Mesenchymal stem cell (in vitro differentiated cells and primary cell): Measurements from ENCODE around the gene DTNB.

Source experiments
- DNase-seq: peaks from one replicate; pipeline ENCODE4 v3.0.0-alpha.2; 2013
- H2AFZ ChIP-seq: one replicate; pipeline ENCODE4 v1.6.1; 2013; ENCODE audit warnings: low read depth, mild to moderate bottlenecking, control low read depth, inconsistent platforms, low read length, moderate library complexity
- H2AK5ac ChIP-seq: 2 replicates; pipeline ENCODE4 v1.6.1; 2013; ENCODE audit warnings: low read length, moderate library complexity, mild to moderate bottlenecking, inconsistent platforms; ENCODE audit not compliant: severe bottlenecking
- H2BK120ac ChIP-seq: one replicate; pipeline ENCODE4 v1.6.1; 2013; ENCODE audit warnings: low read depth, mild to moderate bottlenecking, inconsistent platforms, low read length, moderate library complexity
- H2BK12ac ChIP-seq, 2 experiments: one replicate each; pipeline ENCODE4 v1.6.1; 2013; ENCODE audit warnings: inconsistent platforms in 2 of 2, low read length in 2 of 2, mild to moderate bottlenecking in 2 of 2, moderate library complexity in 2 of 2, control low read depth in 1 of 2
- H2BK15ac ChIP-seq: one replicate; pipeline ENCODE4 v1.6.1; 2013; ENCODE audit warnings: mild to moderate bottlenecking, low read depth, inconsistent platforms; ENCODE audit not compliant: poor library complexity, severe bottlenecking
- H2BK5ac ChIP-seq: 2 replicates; pipeline ENCODE4 v1.6.1; 2013; ENCODE audit warnings: low read depth, mild to moderate bottlenecking, low read length, control low read depth, inconsistent platforms; ENCODE audit not compliant: poor library complexity, severe bottlenecking
- H3K14ac ChIP-seq, 2 experiments: one replicate each; pipeline ENCODE4 v1.6.1; 2013; ENCODE audit warnings: inconsistent platforms in 2 of 2, low read length in 2 of 2, control low read depth in 1 of 2, mild to moderate bottlenecking in 1 of 2, moderate library complexity in 1 of 2
- H3K18ac ChIP-seq, 2 experiments: one replicate each; pipeline ENCODE4 v1.6.1; 2013; ENCODE audit warnings: inconsistent platforms in 2 of 2, low read length in 2 of 2, control low read depth in 1 of 2, low read depth in 1 of 2, mild to moderate bottlenecking in 1 of 2
- H3K23ac ChIP-seq, 2 experiments: one replicate each; pipeline ENCODE4 v1.6.1; 2013; ENCODE audit warnings: inconsistent platforms in 2 of 2, low read length in 2 of 2, mild to moderate bottlenecking in 2 of 2, moderate library complexity in 2 of 2, control low read depth in 1 of 2
- H3K27ac ChIP-seq: 2 replicates; pipeline ENCODE4 v1.5.1; 2013; ENCODE audit warnings: mild to moderate bottlenecking, moderate library complexity, low read length, control low read depth, inconsistent platforms; ENCODE audit not compliant: poor library complexity, severe bottlenecking
- H3K27me3 ChIP-seq, 2 experiments: 2 replicates each; pipeline versions ENCODE4 v1.6.1 to v1.7.0; 2013; ENCODE audit warnings: low read length in 2 of 2, mild to moderate bottlenecking in 2 of 2, moderate library complexity in 2 of 2, control low read depth in 1 of 2, inconsistent platforms in 1 of 2; ENCODE audit not compliant: control insufficient read depth in 1 of 2, insufficient read depth in 1 of 2
- H3K36me3 ChIP-seq, 2 experiments: 2 replicates each; pipeline versions ENCODE4 v1.6.1 to v1.7.0; 2013; ENCODE audit warnings: low read length in 2 of 2, control low read depth in 1 of 2, inconsistent platforms in 1 of 2, low read depth in 1 of 2, mild to moderate bottlenecking in 1 of 2; ENCODE audit not compliant: insufficient read depth in 2 of 2, control insufficient read depth in 1 of 2
- H3K4ac ChIP-seq, 2 experiments: one replicate each; pipeline ENCODE4 v1.6.1; 2013; ENCODE audit warnings: inconsistent platforms in 2 of 2, low read length in 2 of 2, mild to moderate bottlenecking in 2 of 2, moderate library complexity in 2 of 2, control low read depth in 1 of 2, low read depth in 1 of 2
- H3K4me1 ChIP-seq: 2 replicates; pipeline ENCODE4 v1.6.1; 2013; ENCODE audit warnings: low read depth, low read length, control low read depth; ENCODE audit not compliant: control insufficient read depth, insufficient read depth
- H3K4me2 ChIP-seq: 2 replicates; pipeline ENCODE4 v1.6.1; 2013; ENCODE audit warnings: low read length, mild to moderate bottlenecking, inconsistent platforms; ENCODE audit not compliant: poor library complexity, severe bottlenecking
- H3K4me3 ChIP-seq, 2 experiments: 2 replicates each; pipeline versions ENCODE4 v1.5.1 to v1.7.0; 2013; ENCODE audit warnings: low read length in 2 of 2, mild to moderate bottlenecking in 2 of 2, control low read depth in 1 of 2, low read depth in 1 of 2; ENCODE audit not compliant: insufficient read depth in 1 of 2
- H3K79me1 ChIP-seq: replicated peaks from 2 replicates; pipeline ENCODE4 v1.6.1; 2013; ENCODE audit warnings: mild to moderate bottlenecking, control low read depth, low read length, inconsistent platforms; ENCODE audit not compliant: poor library complexity, severe bottlenecking
- H3K9ac ChIP-seq: 2 replicates; pipeline ENCODE4 v1.7.0; 2013; ENCODE audit warnings: mild to moderate bottlenecking, low read length, moderate library complexity
- H3K9me3 ChIP-seq: 2 replicates; pipeline ENCODE4 v1.7.0; 2013; ENCODE audit warnings: mild to moderate bottlenecking, low read length; ENCODE audit not compliant: control insufficient read depth
- H4K8ac ChIP-seq: one replicate; pipeline ENCODE4 v1.6.1; 2013; ENCODE audit warnings: inconsistent platforms, mild to moderate bottlenecking, low read length, moderate library complexity
- H4K91ac ChIP-seq: one replicate; pipeline ENCODE4 v1.6.1; 2013; ENCODE audit warnings: mild to moderate bottlenecking, low read length, inconsistent platforms
- WGBS: methylation state at CpG from one replicate; pipeline ENCODE4 v1.1.7; 2013; ENCODE audit warnings: mixed read lengths; 5-methylcytosine and 5-hydroxymethylcytosine counted together

The DTNB gene

GRCh38 chr2:25418944-25419677, 254.3 kb downstream of the DTNB start:
- Histone ChIP-seq H3K4me3 (no peak overlapping the region), H3K4ac (no peak overlapping the region), H4K91ac (no peak overlapping the region), H3K27me3 (no peaks in the 10 kb centered on the region), H3K14ac (no peak overlapping the region), H3K18ac (no peak overlapping the region), H2BK15ac (no peak overlapping the region), H3K4me2 (no peak overlapping the region), H3K36me3 (no peaks in the 10 kb centered on the region), H3K9ac (no peak overlapping the region), H2BK12ac (no peak overlapping the region), H2AFZ (no peak overlapping the region), H2BK120ac (no peak overlapping the region), H3K9me3 (no peaks in the 10 kb centered on the region), H2AK5ac (no peak overlapping the region), H3K23ac (no peak overlapping the region), H2BK5ac (no peak overlapping the region), H3K79me1 (no peaks in the 10 kb centered on the region), H4K8ac (no peak overlapping the region), H3K27ac (no peak overlapping the region), H3K4me1 (no peaks in the 10 kb centered on the region)
- 59% methylated on average over 13 of the region's 13 CpGs for WGBS
- DNase-seq = peak; percentile 41

GRCh38 chr2:25417715-25418369, 255.5 kb downstream of the DTNB start:
- no peak overlapping the region for H2AFZ ChIP-seq
- no peaks in the 10 kb centered on the region for H3K79me1 ChIP-seq
- WGBS = 96% methylated on average over 4 of the region's 6 CpGs
- no peak overlapping the region for H4K91ac ChIP-seq
- H4K8ac ChIP-seq = no peak overlapping the region
- no peaks in the 10 kb centered on the region for H3K4me1 ChIP-seq
- no peak overlapping the region for H3K4ac ChIP-seq
- no peaks in the 10 kb centered on the region for H3K9me3 ChIP-seq
- no peak overlapping the region for H3K9ac ChIP-seq
- no peak overlapping the region for H2BK12ac ChIP-seq
- H2BK5ac ChIP-seq = no peak overlapping the region
- no peak overlapping the region for H2AK5ac ChIP-seq
- no peak overlapping the region for H3K4me2 ChIP-seq
- no peak overlapping the region for H3K27ac ChIP-seq
- H3K4me3 ChIP-seq = no peak overlapping the region
- no peak overlapping the region for H3K23ac ChIP-seq
- H3K36me3 ChIP-seq = no peaks in the 10 kb centered on the region
- no peak overlapping the region for H3K18ac ChIP-seq
- no peak overlapping the region for H2BK120ac ChIP-seq
- no peak for DNase-seq
- no peak overlapping the region for H2BK15ac ChIP-seq
- H3K14ac ChIP-seq = peak overlapping the region in 1 of 2 experiments; percentile 26
- no peaks in the 10 kb centered on the region for H3K27me3 ChIP-seq

DNA sequence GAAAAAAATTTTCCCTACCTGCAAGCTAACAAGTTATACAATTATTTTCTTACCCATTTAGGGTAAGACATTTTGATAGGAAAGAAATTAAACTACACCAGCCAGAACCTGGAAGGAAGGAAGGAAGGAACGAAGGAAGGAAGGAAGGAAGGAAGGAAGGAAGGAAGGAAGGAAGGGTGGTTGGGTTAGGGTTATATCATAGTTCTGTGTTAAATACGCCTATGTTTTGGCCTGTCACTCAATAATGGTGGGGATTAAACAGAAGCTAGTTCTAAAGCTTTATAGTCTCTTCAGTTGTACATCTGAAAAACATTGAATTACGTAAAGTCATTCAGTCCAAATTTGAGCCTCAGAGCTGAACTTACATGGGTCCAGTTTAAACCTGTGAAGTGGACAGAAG, 256.7 kb downstream of the DTNB start:
- DNase-seq = no peak
- Histone ChIP-seq H3K9ac (no peak overlapping the region), H3K4ac (no peak overlapping the region), H3K4me1 (no peaks in the 10 kb centered on the region), H3K4me3 (no peak overlapping the region), H3K27ac (no peak overlapping the region), H2BK12ac (no peak overlapping the region), H3K4me2 (no peak overlapping the region), H3K36me3 (no peaks in the 10 kb centered on the region), H2BK15ac (no peak overlapping the region), H3K18ac (no peak overlapping the region), H2AK5ac (no peak overlapping the region), H4K91ac (no peak overlapping the region), H3K23ac (no peak overlapping the region), H3K27me3 (no peaks in the 10 kb centered on the region), H2BK120ac (no peak overlapping the region), H2BK5ac (no peak overlapping the region), H2AFZ (no peak overlapping the region), H4K8ac (no peak overlapping the region), H3K79me1 (no peaks in the 10 kb centered on the region), H3K14ac (no peak overlapping the region), H3K9me3 (no peaks in the 10 kb centered on the region)
- WGBS = 91% methylated on average over 3 of the region's 3 CpGs

DNA sequence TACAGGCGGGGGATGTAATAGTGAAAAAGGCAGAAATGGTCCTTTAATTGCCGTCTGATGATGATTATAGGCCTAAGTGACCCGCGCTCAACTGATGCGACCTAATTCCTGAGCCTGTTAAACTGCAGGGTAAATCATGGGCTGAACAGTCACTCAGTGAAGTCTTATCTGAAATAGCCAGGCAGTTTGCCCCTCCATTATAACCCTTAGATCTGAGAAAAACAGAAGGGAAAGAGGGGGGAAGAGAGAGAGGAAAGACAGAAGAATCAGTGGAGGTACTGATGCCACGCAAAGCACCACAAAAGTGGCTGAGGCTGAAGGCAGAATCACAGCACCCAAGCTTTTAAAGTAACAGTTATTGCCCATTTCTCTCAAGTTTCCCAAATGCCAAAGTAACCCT, 258.6 kb downstream of the DTNB start:
- no peak overlapping the region for H4K8ac ChIP-seq
- no peak for DNase-seq
- H3K9ac ChIP-seq = no peak overlapping the region
- H3K4me1 ChIP-seq = no peaks in the 10 kb centered on the region
- no peak overlapping the region for H2BK15ac ChIP-seq
- H3K9me3 ChIP-seq = no peaks in the 10 kb centered on the region
- H3K79me1 ChIP-seq = no peaks in the 10 kb centered on the region
- H2BK5ac ChIP-seq = no peak overlapping the region
- no peaks in the 10 kb centered on the region for H3K36me3 ChIP-seq
- 98% methylated on average over 5 of the region's 6 CpGs for WGBS
- H3K27me3 ChIP-seq = peaks cover 0 to 2% of the 10 kb centered on the region in 2 experiments
- H3K4me2 ChIP-seq = no peak overlapping the region
- H2BK120ac ChIP-seq = no peak overlapping the region
- no peak overlapping the region for H2AK5ac ChIP-seq
- no peak overlapping the region for H3K27ac ChIP-seq
- no peak overlapping the region for H3K18ac ChIP-seq
- H3K4ac ChIP-seq = no peak overlapping the region
- no peak overlapping the region for H3K4me3 ChIP-seq
- H2BK12ac ChIP-seq = no peak overlapping the region
- no peak overlapping the region for H4K91ac ChIP-seq
- no peak overlapping the region for H3K14ac ChIP-seq
- no peak overlapping the region for H3K23ac ChIP-seq
- H2AFZ ChIP-seq = no peak overlapping the region
